Prostate gland (tissue), 2 donors: Measurements from ENCODE around the gene ZHX3.

ENCODE experiments used
- POLR2AphosphoS5 ChIP-seq: sonication (generic); formaldehyde crosslinking; IDR thresholded peaks from one replicate; pipeline ENCODE4 v1.6.1; 2017; ENCODE audit warnings: antibody characterized with exemption
- TF ChIP-seq, protein P1 (sequence below), 4 experiments: fragments of 200-600 bp in 2 of 4; fragments of 450-650 bp in 2 of 4; sonication (generic) in 2 of 4; IDR thresholded peaks; 1 replicate in 3 of 4; 2 replicates in 1 of 4; pipeline ENCODE4 v1.5.1; 2016 to 2019; ENCODE audit warnings: antibody characterized with exemption in 4 of 4, mild to moderate bottlenecking in 2 of 4, moderate library complexity in 2 of 4

DNA sequence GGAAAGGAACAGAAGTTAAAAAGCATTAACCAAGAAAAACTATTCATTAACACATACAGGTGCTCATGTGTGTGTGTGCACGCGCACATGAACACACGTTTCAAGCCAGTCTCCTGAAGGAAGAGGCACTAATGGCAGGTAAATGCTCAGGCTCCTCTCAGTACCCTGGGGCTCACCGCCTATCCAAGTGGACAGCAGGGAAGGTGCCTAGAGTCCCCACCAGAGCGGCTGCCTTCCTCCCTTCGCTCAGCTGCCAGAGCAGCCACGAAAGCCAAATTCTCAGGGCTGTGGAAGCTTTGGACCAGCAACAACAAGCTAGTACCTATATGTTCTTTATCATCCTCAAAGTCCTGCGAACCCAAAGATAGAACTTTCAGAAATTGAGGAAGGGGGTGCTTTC is 137.6 kb downstream of the ZHX3 start:
- TF ChIP-seq, protein P1, sequence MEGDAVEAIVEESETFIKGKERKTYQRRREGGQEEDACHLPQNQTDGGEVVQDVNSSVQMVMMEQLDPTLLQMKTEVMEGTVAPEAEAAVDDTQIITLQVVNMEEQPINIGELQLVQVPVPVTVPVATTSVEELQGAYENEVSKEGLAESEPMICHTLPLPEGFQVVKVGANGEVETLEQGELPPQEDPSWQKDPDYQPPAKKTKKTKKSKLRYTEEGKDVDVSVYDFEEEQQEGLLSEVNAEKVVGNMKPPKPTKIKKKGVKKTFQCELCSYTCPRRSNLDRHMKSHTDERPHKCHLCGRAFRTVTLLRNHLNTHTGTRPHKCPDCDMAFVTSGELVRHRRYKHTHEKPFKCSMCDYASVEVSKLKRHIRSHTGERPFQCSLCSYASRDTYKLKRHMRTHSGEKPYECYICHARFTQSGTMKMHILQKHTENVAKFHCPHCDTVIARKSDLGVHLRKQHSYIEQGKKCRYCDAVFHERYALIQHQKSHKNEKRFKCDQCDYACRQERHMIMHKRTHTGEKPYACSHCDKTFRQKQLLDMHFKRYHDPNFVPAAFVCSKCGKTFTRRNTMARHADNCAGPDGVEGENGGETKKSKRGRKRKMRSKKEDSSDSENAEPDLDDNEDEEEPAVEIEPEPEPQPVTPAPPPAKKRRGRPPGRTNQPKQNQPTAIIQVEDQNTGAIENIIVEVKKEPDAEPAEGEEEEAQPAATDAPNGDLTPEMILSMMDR (IDR thresholded peaks at IDR 0.05), result no peak
- TF ChIP-seq POLR2AphosphoS5, result no peak
